Measurements from ENCODE around the gene MPI.

GRCh38 chr15:74856537-74856936 lies 33.3 kb upstream of the MPI start:
- TF ChIP-seq, protein P1, sequence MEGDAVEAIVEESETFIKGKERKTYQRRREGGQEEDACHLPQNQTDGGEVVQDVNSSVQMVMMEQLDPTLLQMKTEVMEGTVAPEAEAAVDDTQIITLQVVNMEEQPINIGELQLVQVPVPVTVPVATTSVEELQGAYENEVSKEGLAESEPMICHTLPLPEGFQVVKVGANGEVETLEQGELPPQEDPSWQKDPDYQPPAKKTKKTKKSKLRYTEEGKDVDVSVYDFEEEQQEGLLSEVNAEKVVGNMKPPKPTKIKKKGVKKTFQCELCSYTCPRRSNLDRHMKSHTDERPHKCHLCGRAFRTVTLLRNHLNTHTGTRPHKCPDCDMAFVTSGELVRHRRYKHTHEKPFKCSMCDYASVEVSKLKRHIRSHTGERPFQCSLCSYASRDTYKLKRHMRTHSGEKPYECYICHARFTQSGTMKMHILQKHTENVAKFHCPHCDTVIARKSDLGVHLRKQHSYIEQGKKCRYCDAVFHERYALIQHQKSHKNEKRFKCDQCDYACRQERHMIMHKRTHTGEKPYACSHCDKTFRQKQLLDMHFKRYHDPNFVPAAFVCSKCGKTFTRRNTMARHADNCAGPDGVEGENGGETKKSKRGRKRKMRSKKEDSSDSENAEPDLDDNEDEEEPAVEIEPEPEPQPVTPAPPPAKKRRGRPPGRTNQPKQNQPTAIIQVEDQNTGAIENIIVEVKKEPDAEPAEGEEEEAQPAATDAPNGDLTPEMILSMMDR (IDR thresholded peaks at IDR 0.05): no peak
- TF ChIP-seq EZH2 (IDR thresholded peaks at IDR 0.05): no peak
- no peak for TF ChIP-seq EZH2phosphoT487 (IDR thresholded peaks at IDR 0.05)
